ENCODE data around the gene SERPINB6. TPM values are rescaled to one million over a fixed set of nuclear protein-coding genes. Genes with fewer than 3 reads are reported as not detected.

SERPINB6 gene
- total RNA-seq, 1 experiment from 2014 or later: 34.8 TPM

DNA sequence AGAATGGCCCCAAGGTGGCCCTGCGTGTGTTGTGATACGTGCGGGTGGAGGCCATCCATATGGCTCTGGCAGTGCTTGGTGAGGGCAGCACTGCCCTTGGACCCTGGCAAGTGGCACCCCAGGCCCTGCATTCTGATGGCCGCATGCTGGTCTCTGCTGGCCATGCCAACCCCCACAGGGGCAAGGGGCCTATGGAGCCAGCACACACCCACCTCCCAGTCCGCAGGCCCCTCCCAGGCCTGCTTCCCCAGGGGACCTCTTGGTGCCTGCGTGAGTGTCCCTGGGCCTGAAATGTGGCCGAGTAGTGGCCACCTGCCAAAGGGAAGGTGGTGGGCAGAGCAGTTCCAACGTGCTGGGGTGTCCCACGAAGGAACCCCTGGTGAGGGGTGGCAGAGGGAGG, 45.9 kb upstream of the SERPINB6 start:
- Histone ChIP-seq H3K9me3 (ENCODE audit: low read depth, low read length, poor library complexity, severe bottlenecking) (no peaks in the 10 kb centered on the region), H3K27me3 (replicated peaks; ENCODE audit: insufficient read depth, low read depth, low read length, poor library complexity) (no peaks in the 10 kb centered on the region), H3K36me3 (ENCODE audit: insufficient read depth, low read length, poor library complexity, severe bottlenecking) (peaks cover 48% of the 10 kb centered on the region), H3K4me3 (ENCODE audit: low read depth, low read length, poor library complexity, severe bottlenecking) (no peak overlapping the region), H3K4me1 (ENCODE audit: insufficient read depth, low read length, poor library complexity, severe bottlenecking) (peaks cover 10% of the 10 kb centered on the region), H3K27ac (ENCODE audit: low read depth, low read length, poor library complexity, severe bottlenecking) (no peak overlapping the region)
- no TSS peak for BruUV-seq (replicated peaks)
- CTCF ChIA-PET: no interaction called here
- DNase-seq (ENCODE audit: low spot score): no peak
- intact Hi-C loops (cut with micrococcal nuclease; ENCODE audit: unreplicated experiment): no loop called here
- POLR2A ChIA-PET (ENCODE audit: low non-redundant PET): no interaction called here
- TF ChIP-seq EZH2 (IDR thresholded peaks at IDR 0.05; ENCODE audit: borderline replicate concordance, low read depth, low read length, poor library complexity, severe bottlenecking): no peak
- TF ChIP-seq, protein P1, sequence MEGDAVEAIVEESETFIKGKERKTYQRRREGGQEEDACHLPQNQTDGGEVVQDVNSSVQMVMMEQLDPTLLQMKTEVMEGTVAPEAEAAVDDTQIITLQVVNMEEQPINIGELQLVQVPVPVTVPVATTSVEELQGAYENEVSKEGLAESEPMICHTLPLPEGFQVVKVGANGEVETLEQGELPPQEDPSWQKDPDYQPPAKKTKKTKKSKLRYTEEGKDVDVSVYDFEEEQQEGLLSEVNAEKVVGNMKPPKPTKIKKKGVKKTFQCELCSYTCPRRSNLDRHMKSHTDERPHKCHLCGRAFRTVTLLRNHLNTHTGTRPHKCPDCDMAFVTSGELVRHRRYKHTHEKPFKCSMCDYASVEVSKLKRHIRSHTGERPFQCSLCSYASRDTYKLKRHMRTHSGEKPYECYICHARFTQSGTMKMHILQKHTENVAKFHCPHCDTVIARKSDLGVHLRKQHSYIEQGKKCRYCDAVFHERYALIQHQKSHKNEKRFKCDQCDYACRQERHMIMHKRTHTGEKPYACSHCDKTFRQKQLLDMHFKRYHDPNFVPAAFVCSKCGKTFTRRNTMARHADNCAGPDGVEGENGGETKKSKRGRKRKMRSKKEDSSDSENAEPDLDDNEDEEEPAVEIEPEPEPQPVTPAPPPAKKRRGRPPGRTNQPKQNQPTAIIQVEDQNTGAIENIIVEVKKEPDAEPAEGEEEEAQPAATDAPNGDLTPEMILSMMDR (conservative IDR thresholded peaks at IDR 0.05; ENCODE audit: low read depth, low read length): no peak

DNA sequence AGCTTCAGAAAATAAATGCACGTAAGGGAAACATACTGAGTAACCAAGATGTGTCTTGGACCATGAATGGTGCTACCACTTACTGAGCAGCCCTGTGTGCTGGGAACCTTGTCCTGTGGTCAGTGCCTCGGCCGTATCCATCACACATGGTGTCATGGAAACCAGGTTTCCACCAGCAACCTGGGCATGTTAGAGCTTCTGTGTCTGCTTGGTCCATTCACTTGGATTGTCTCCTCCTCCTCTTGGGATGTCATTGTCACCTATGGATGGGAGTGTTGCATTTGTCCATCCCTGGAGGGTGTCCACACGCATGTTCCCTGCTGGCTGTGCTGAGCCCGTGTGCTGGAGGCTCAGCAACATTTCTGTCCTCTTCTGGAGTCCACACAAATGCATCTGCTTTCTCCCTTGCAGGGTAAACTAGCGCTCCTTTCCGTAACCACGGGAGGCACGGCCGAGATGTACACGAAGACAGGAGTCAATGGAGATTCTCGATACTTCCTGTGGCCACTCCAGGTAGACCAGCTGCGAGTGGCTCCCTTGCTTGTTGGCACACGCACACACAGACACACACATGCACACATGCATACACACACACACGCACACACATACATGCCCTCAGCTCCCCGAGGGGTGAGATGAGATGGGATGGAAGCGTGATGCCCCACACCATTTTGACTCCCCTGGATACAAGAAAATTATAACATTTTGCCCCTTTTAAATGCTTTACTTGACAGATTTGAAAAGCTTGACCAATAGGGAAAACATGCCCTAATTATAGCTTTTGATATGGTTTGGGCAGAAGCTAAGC, 45.3 kb upstream of the SERPINB6 start:
- intact Hi-C loops (cut with micrococcal nuclease; ENCODE audit: unreplicated experiment): no loop called here
- Histone ChIP-seq H3K36me3 (ENCODE audit: insufficient read depth, low read length, poor library complexity, severe bottlenecking) (peaks cover 54% of the 10 kb centered on the region), H3K4me1 (ENCODE audit: insufficient read depth, low read length, poor library complexity, severe bottlenecking) (peaks cover 4% of the 10 kb centered on the region), H3K27me3 (replicated peaks; ENCODE audit: insufficient read depth, low read depth, low read length, poor library complexity) (no peaks in the 10 kb centered on the region), H3K27ac (ENCODE audit: low read depth, low read length, poor library complexity, severe bottlenecking) (no peak overlapping the region), H3K4me3 (ENCODE audit: low read depth, low read length, poor library complexity, severe bottlenecking) (no peak overlapping the region), H3K9me3 (ENCODE audit: low read depth, low read length, poor library complexity, severe bottlenecking) (no peaks in the 10 kb centered on the region)
- ChIA-PET POLR2A (ENCODE audit: low non-redundant PET) (interaction anchor here (0.6 kb wide), 1 partner anchor 17 kb away, joined by 3 read pairs; the partner anchor contains the start of gene NQO2), CTCF (no interaction called here)
- no peak for DNase-seq (ENCODE audit: low spot score)
- no TSS peak for BruUV-seq (replicated peaks)
- TF ChIP-seq, protein P1 (conservative IDR thresholded peaks at IDR 0.05; ENCODE audit: low read depth, low read length): no peak
- no peak for TF ChIP-seq EZH2 (IDR thresholded peaks at IDR 0.05; ENCODE audit: borderline replicate concordance, low read depth, low read length, poor library complexity, severe bottlenecking)

DNA sequence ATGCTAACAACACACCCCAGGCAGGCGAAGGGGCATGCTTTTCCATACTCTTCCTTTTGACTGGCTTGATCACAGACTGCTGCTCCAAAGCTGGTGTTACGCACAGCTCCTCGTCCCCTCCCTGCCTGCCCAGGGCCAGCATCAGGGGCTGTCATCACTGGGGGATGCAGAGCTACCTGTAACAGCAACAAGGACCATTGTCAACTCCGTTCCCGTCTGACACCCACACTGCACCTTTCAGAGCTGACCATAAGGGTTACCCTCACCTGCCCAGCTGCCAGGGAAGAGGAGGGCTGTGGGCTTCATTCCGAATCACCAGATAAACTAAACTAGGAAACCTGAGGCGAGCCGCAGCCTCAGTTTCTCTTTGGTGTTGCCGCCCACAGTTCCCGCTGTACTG, 43.8 kb upstream of the SERPINB6 start:
- Histone ChIP-seq H3K27me3 (replicated peaks; ENCODE audit: insufficient read depth, low read depth, low read length, poor library complexity) (no peaks in the 10 kb centered on the region), H3K4me1 (ENCODE audit: insufficient read depth, low read length, poor library complexity, severe bottlenecking) (peaks cover 3% of the 10 kb centered on the region), H3K9me3 (ENCODE audit: low read depth, low read length, poor library complexity, severe bottlenecking) (peaks cover 14% of the 10 kb centered on the region), H3K4me3 (ENCODE audit: low read depth, low read length, poor library complexity, severe bottlenecking) (no peak overlapping the region), H3K27ac (ENCODE audit: low read depth, low read length, poor library complexity, severe bottlenecking) (no peak overlapping the region), H3K36me3 (ENCODE audit: insufficient read depth, low read length, poor library complexity, severe bottlenecking) (peaks cover 59% of the 10 kb centered on the region)
- intact Hi-C loops (cut with micrococcal nuclease; ENCODE audit: unreplicated experiment): no loop called here
- POLR2A ChIA-PET (ENCODE audit: low non-redundant PET): no interaction called here
- no TSS peak for BruUV-seq (replicated peaks)
- no peak for DNase-seq (ENCODE audit: low spot score)
- CTCF ChIA-PET: no interaction called here
- TF ChIP-seq EZH2 (IDR thresholded peaks at IDR 0.05; ENCODE audit: borderline replicate concordance, low read depth, low read length, poor library complexity, severe bottlenecking): no peak
- TF ChIP-seq, protein P1 (conservative IDR thresholded peaks at IDR 0.05; ENCODE audit: low read depth, low read length): no peak

Measured in A673 (cell line).